SU-DHL-6 (cell line): Measurements from ENCODE around the gene IGF2BP2.

Experiments used
- H2AFZ ChIP-seq: fragments of 200-600 bp; sonication (generic); 2 replicates; pipeline ENCODE4 v1.6.1; 2014; ENCODE audit warnings: low read depth, mild to moderate bottlenecking, moderate library complexity, mixed read lengths, antibody characterized with exemption, low read length; ENCODE audit not compliant: severe bottlenecking
- H3F3A ChIP-seq: fragments of 200-600 bp; shearing (Covaris generic); 2 replicates; pipeline ENCODE4 v1.6.0; 2016; ENCODE audit warnings: antibody characterized with exemption, mild to moderate bottlenecking; ENCODE audit not compliant: insufficient read depth
- H3K27ac ChIP-seq: fragments of 200-600 bp; sonication (generic); 2 replicates; pipeline ENCODE4 v1.5.1; 2016; ENCODE audit warnings: low read depth, mild to moderate bottlenecking, low read length, moderate library complexity, mixed read lengths
- H3K27me3 ChIP-seq: fragments of 200-600 bp; sonication (generic), shearing (Covaris generic); 2 replicates; pipeline ENCODE4 v1.6.0; 2014; ENCODE audit warnings: mild to moderate bottlenecking, low read length
- H3K36me3 ChIP-seq: fragments of 200-600 bp; sonication (generic); 2 replicates; pipeline ENCODE4 v1.6.1; 2014; ENCODE audit warnings: mild to moderate bottlenecking, low read length, mixed read lengths
- H3K4me2 ChIP-seq: fragments of 300-600, 200-600 bp; shearing (Covaris generic), sonication (generic); 2 replicates; pipeline ENCODE4 v1.6.0; 2014; ENCODE audit warnings: low read length, low read depth, mild to moderate bottlenecking; ENCODE audit not compliant: poor library complexity, severe bottlenecking
- H3K4me3 ChIP-seq: fragments of 200-600 bp; sonication (generic); 2 replicates; pipeline ENCODE4 v1.5.1; 2014; ENCODE audit warnings: antibody characterized with exemption, low read length, mild to moderate bottlenecking, mixed read lengths; ENCODE audit not compliant: insufficient read depth, poor library complexity, severe bottlenecking
- H3K79me2 ChIP-seq: fragments of 200-600 bp; sonication (generic); 2 replicates; pipeline ENCODE4 v1.6.1; 2014; ENCODE audit warnings: mild to moderate bottlenecking, low read length, moderate library complexity; ENCODE audit not compliant: insufficient read depth
- H3K9ac ChIP-seq: fragments of 200-600 bp; sonication (generic); 2 replicates; pipeline ENCODE4 v1.7.0; 2014; ENCODE audit warnings: mild to moderate bottlenecking, low read length
- H3K9me2 ChIP-seq: fragments of 200-600 bp; sonication (generic); replicated peaks from 2 replicates; pipeline ENCODE4 v1.6.1; 2014; ENCODE audit warnings: low read length; ENCODE audit not compliant: insufficient read depth
- H3K9me3 ChIP-seq: fragments of 200-600 bp; sonication (generic); 2 replicates; pipeline ENCODE4 v1.6.1; 2014; ENCODE audit warnings: low read length, mixed read lengths; ENCODE audit not compliant: insufficient read depth
- H4K20me1 ChIP-seq: fragments of 200-600 bp; sonication (generic); 2 replicates; pipeline ENCODE4 v1.6.1; 2014; ENCODE audit warnings: low read depth, mild to moderate bottlenecking, antibody characterized with exemption, low read length, moderate library complexity, mixed read lengths
- EZH2phosphoT487 ChIP-seq: fragments of 200-600 bp; sonication (generic), shearing (Covaris generic); conservative IDR thresholded peaks from 2 replicates; pipeline ENCODE4 v1.6.1; 2018; ENCODE audit warnings: mild to moderate bottlenecking, antibody characterized with exemption, low read length, moderate library complexity, mixed read lengths
- TF ChIP-seq, protein P1 (sequence below): fragments of 200-600 bp; sonication (generic); IDR thresholded peaks from one replicate; pipeline ENCODE4 v1.5.1; 2017; ENCODE audit warnings: antibody characterized with exemption, mild to moderate bottlenecking, low read length, moderate library complexity; ENCODE audit not compliant: insufficient read depth, poor library complexity, severe bottlenecking

IGF2BP2 gene

DNA sequence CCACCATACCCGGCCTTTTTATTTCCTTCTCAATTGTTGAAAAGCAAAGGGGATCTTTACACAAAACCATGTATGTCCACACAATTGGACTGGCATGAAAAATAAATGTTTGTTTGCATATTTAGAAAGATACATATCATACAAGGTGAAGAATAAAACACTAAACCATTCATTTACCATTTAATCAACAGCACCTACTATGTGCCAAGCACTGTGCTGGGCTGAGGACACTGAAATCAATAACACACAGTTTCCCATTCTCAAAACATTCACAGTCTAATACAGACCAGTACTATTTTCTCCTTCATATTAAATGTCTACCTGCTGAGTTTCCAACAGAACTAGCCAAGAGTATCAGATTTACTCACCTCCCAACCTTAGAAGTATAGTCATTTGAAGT is 84.7 kb downstream of the IGF2BP2 start:
- no peaks in the 10 kb centered on the region for H3K36me3 ChIP-seq
- H3K27me3 ChIP-seq = no peaks in the 10 kb centered on the region
- no peak overlapping the region for H3K27ac ChIP-seq
- no peaks in the 10 kb centered on the region for H4K20me1 ChIP-seq
- H3K4me2 ChIP-seq = no peak overlapping the region
- no peaks in the 10 kb centered on the region for H3K9me3 ChIP-seq
- no peaks in the 10 kb centered on the region for H3K9me2 ChIP-seq
- H3F3A ChIP-seq = no peaks in the 10 kb centered on the region
- TF ChIP-seq, protein P1, sequence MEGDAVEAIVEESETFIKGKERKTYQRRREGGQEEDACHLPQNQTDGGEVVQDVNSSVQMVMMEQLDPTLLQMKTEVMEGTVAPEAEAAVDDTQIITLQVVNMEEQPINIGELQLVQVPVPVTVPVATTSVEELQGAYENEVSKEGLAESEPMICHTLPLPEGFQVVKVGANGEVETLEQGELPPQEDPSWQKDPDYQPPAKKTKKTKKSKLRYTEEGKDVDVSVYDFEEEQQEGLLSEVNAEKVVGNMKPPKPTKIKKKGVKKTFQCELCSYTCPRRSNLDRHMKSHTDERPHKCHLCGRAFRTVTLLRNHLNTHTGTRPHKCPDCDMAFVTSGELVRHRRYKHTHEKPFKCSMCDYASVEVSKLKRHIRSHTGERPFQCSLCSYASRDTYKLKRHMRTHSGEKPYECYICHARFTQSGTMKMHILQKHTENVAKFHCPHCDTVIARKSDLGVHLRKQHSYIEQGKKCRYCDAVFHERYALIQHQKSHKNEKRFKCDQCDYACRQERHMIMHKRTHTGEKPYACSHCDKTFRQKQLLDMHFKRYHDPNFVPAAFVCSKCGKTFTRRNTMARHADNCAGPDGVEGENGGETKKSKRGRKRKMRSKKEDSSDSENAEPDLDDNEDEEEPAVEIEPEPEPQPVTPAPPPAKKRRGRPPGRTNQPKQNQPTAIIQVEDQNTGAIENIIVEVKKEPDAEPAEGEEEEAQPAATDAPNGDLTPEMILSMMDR = no peak
- TF ChIP-seq EZH2phosphoT487 = no peak
- H2AFZ ChIP-seq = no peak overlapping the region
- H3K4me3 ChIP-seq = no peak overlapping the region
- H3K9ac ChIP-seq = no peak overlapping the region
- H3K79me2 ChIP-seq = no peaks in the 10 kb centered on the region

DNA sequence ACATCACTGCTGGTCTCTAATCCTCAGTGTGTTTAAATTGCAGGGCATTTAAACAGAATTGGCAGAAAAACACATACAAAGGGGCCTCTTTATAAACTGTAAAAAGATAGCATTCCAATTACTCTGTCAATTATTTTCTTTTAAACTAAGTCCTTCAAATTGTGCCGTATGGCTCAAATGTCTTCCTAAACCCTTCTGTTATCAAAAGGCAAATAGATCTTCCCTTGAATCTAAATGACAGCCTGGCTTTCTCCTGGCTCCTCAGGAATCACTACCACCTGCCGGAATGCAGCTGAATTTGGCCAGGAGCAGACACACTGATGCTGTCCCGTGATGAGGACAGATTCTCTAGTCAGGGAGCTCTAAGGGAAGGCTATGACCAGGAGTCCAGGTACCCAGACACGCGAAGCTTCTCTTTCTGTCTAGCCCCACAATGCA is 85.6 kb downstream of the IGF2BP2 start:
- no peaks in the 10 kb centered on the region for H3K27me3 ChIP-seq
- TF ChIP-seq, protein P1 = no peak
- TF ChIP-seq EZH2phosphoT487 = no peak
- H3K4me2 ChIP-seq = no peak overlapping the region
- H3F3A ChIP-seq = no peaks in the 10 kb centered on the region
- no peaks in the 10 kb centered on the region for H3K79me2 ChIP-seq
- no peaks in the 10 kb centered on the region for H3K9me3 ChIP-seq
- no peaks in the 10 kb centered on the region for H4K20me1 ChIP-seq
- H2AFZ ChIP-seq = no peak overlapping the region
- no peaks in the 10 kb centered on the region for H3K9me2 ChIP-seq
- no peak overlapping the region for H3K9ac ChIP-seq
- H3K36me3 ChIP-seq = no peaks in the 10 kb centered on the region
- no peak overlapping the region for H3K27ac ChIP-seq
- H3K4me3 ChIP-seq = no peak overlapping the region

DNA sequence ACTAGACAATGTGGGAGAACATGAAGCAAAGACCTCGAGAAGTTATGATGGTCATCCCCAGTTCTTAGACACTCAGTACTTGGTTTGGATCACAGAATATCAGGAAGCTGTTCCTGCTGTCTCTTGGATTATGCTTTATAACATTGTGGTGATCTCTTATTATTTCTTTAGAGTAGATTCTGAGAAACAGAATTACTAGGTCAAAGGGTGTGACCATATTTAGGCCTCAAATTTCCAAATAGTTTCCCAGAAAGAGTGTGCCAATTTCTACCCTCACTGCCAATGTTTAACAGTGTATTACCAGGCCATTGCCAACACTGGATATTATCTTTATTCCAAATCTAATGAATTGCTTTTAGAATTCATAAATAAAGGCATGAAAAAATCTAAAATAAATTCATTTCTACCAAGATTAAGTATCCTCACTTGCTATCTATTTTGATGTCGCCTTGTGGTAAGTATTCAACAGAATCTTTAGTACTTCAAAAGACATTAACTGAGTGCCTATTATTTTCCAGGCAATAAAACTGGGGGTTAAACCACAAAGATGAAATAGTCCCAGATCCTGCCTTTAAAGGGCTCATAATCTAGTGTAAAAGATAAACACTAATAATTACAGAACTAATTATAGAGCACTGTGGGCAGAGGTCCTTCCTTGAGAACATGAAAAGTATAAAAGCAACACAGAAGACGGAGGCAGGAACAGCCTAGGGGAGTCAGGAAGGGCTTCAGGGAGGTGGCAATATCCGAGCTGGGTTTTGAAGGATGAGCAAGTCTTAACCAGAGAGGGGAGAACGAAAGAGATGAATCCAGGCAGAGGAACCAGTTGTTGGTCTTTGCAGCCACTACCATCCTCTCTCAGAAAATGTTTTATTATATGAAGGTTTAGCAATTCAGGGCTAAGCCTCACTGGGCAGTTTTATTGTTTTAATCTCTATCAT is 86.8 kb downstream of the IGF2BP2 start:
- Histone ChIP-seq H3K4me2 (no peak overlapping the region), H2AFZ (no peak overlapping the region), H3K9me2 (no peaks in the 10 kb centered on the region), H3K4me3 (no peak overlapping the region), H4K20me1 (no peaks in the 10 kb centered on the region), H3K36me3 (no peaks in the 10 kb centered on the region), H3F3A (no peaks in the 10 kb centered on the region), H3K79me2 (no peaks in the 10 kb centered on the region), H3K9me3 (no peaks in the 10 kb centered on the region), H3K27me3 (no peaks in the 10 kb centered on the region), H3K27ac (no peak overlapping the region), H3K9ac (no peak overlapping the region)
- TF ChIP-seq EZH2phosphoT487 = no peak

DNA sequence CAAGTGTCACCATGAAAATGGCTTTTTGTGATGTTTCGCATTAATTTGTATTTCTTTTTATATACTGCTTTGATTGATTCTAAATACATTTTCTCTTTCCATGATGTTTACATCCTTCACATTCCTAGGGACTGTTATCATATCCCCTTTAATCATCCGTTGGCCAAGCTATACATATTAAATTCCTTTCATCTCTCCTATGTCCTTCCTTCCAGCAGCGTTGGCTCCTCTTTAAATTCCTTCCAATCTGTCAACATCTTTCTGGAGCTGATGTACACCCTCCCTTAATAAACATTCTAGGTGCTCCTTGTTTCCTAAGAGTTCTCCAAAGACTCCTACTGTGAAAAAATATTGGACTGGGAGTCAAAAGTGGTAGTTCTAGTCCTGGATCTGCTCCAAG is 87.8 kb downstream of the IGF2BP2 start:
- Histone ChIP-seq H3K79me2 (no peaks in the 10 kb centered on the region), H3K27me3 (no peaks in the 10 kb centered on the region), H2AFZ (no peak overlapping the region), H3K9me3 (no peaks in the 10 kb centered on the region), H3K9ac (no peak overlapping the region), H3F3A (no peaks in the 10 kb centered on the region), H3K27ac (no peak overlapping the region), H3K4me2 (no peak overlapping the region), H4K20me1 (no peaks in the 10 kb centered on the region), H3K4me3 (no peak overlapping the region), H3K36me3 (no peaks in the 10 kb centered on the region), H3K9me2 (no peaks in the 10 kb centered on the region)
- TF ChIP-seq EZH2phosphoT487 = no peak
- TF ChIP-seq, protein P1 = no peak
